Peyer's patch (tissue), 4 donors: ENCODE results near the gene CTSW.

Source experiments
- CTCF ChIP-seq, 6 experiments: fragments of 450-650 bp in 4 of 6; fragments of 200-600 bp in 2 of 6; sonication (generic) in 1 of 6; IDR thresholded peaks; one replicate each; pipeline ENCODE4 v1.5.1; 2017 to 2019; ENCODE audit warnings: antibody characterized with exemption in 6 of 6, mild to moderate bottlenecking in 3 of 6, moderate library complexity in 1 of 6
- POLR2A ChIP-seq, 2 donors: fragments of 450-650 bp; IDR thresholded peaks; one replicate each; pipeline ENCODE4 v1.5.1; 2017; ENCODE audit warnings: antibody characterized with exemption in 2 of 2, mild to moderate bottlenecking in 2 of 2, moderate library complexity in 2 of 2

GRCh38 chr11:65884716-65885092 lies 5.1 kb downstream of the CTSW start:
- peak; percentile 97 to 100 (median 100) for TF ChIP-seq CTCF (IDR thresholded peaks at IDR 0.05)
- TF ChIP-seq POLR2A (IDR thresholded peaks at IDR 0.05) = peak in 1 of 2 donors; percentile 21
